GM12892 (cell line): ENCODE data around the gene PBX1.

Experiments
- POLR2A ChIP-seq: IDR thresholded peaks from 2 replicates; pipeline ENCODE4 v1.6.1; 2011; ENCODE audit warnings: low read depth, low read length, control low read depth
- POLR2AphosphoS5 ChIP-seq: IDR thresholded peaks from 2 replicates; pipeline ENCODE4 v1.6.1; 2011; ENCODE audit warnings: low read depth, low read length, control low read depth
- TAF1 ChIP-seq: IDR thresholded peaks from 2 replicates; pipeline ENCODE4 v1.6.1; 2011; ENCODE audit warnings: low read depth, mild to moderate bottlenecking, control low read depth, low read length, borderline replicate concordance

- TF ChIP-seq POLR2A (no peak), POLR2AphosphoS5 (no peak), TAF1 (no peak)
These were observed 141.7 kb downstream of the PBX1 start for GRCh38 chr1:164700683-164701082.
